HCT116 (cell line): ENCODE results near the gene MID1. TPM values are rescaled to one million over a fixed set of nuclear protein-coding genes. Genes with fewer than 3 reads are reported as not detected.

Experiments used
- ATAC-seq: fragments of 200-7000 bp; cut with Tn5 transposase; 2 replicates; pipeline ENCODE4 v1.9.1; 2020; ENCODE audit warnings: mild to moderate bottlenecking, moderate library complexity
- BruUV-seq: library from RNA; stranded (reverse); fragments of 400-500 nt; replicated peaks from 2 replicates; lab custom pipeline; 2021; lab: Mats Ljungman, UMichigan
- CTCF ChIA-PET: fragments of 300-600 bp; sonication (Branson Sonifier 250); formaldehyde crosslinking; loops from one replicate; lab custom pipeline; 2021; ENCODE audit warnings: antibody characterized with exemption; lab: Charles Lee
- POLR2A ChIA-PET: fragments of 300-600, 350-600 bp; sonication (Branson Sonifier 250); formaldehyde crosslinking; loops from one replicate; lab custom pipeline; 2021; ENCODE audit warnings: antibody characterized with exemption; lab: Charles Lee
- RAD21 ChIA-PET, 2 experiments: fragments of 300-600 bp; sonication (Branson Sonifier 250); formaldehyde crosslinking; loops; one replicate each; lab custom pipeline; 2023; ENCODE audit warnings: low total read pairs in 2 of 2; ENCODE audit not compliant: uncharacterized antibody in 2 of 2, unreplicated experiment in 2 of 2, low non-redundant PET in 1 of 2; lab: Charles Lee
- DNase-seq: peaks from one replicate; pipeline ENCODE4 v3.0.0-alpha.2; 2010; ENCODE audit warnings: low read depth, low spot score
- H2AFZ ChIP-seq: fragments of 200-600 bp; shearing (Covaris generic), sonication (generic); 2 replicates; pipeline ENCODE4 v1.6.1; 2017; ENCODE audit warnings: low read depth, mixed run types, mixed read lengths, antibody characterized with exemption, low read length; ENCODE audit not compliant: poor library complexity, severe bottlenecking
- H3K27ac ChIP-seq: 2 replicates; pipeline ENCODE4 v1.5.1; 2012; ENCODE audit warnings: low read depth, low read length
- H3K27me3 ChIP-seq: fragments of 200-600 bp; sonication (generic); 2 replicates; pipeline ENCODE4 v1.6.1; 2016; ENCODE audit warnings: mixed run types, low read length, mixed read lengths; ENCODE audit not compliant: insufficient read depth
- H3K36me3 ChIP-seq, 2 experiments: fragments of 200-500 bp in 1 of 2; fragments of 200-600 bp in 1 of 2; sonication (Bioruptor generic) in 1 of 2; sonication (generic) in 1 of 2; 2 replicates each; pipeline versions ENCODE4 v1.5.1 to v1.6.1; 2014 to 2016; ENCODE audit warnings: low read length in 2 of 2, inconsistent platforms in 1 of 2, mixed read lengths in 1 of 2, mixed run types in 1 of 2; ENCODE audit not compliant: insufficient read depth in 2 of 2, control insufficient read depth in 1 of 2
- H3K4me1 ChIP-seq, 2 experiments: fragments of 200-600 bp in 1 of 2; sonication (generic) in 1 of 2; 2 replicates each; pipeline versions ENCODE4 v1.5.1 to v1.6.1; 2012 to 2017; ENCODE audit warnings: low read length in 2 of 2, inconsistent platforms in 1 of 2, mild to moderate bottlenecking in 1 of 2, mixed read lengths in 1 of 2, mixed run types in 1 of 2, moderate library complexity in 1 of 2; ENCODE audit not compliant: insufficient read depth in 2 of 2, control insufficient read depth in 1 of 2
- H3K4me2 ChIP-seq: fragments of 200-600 bp; sonication (generic); 2 replicates; pipeline ENCODE4 v1.6.1; 2017; ENCODE audit warnings: mixed run types, low read length, mixed read lengths
- H3K4me3 ChIP-seq, 2 experiments: fragments of 200-600 bp in 1 of 2; sonication (generic) in 1 of 2; replicated peaks in 1 of 2; 2 replicates each; pipeline ENCODE4 v1.5.1; 2011 to 2016; ENCODE audit warnings: low read length in 2 of 2, control low read depth in 1 of 2, low read depth in 1 of 2, mild to moderate bottlenecking in 1 of 2, mixed read lengths in 1 of 2, mixed run types in 1 of 2
- H3K79me2 ChIP-seq: fragments of 200-600 bp; sonication (generic); 2 replicates; pipeline ENCODE4 v1.6.1; 2017; ENCODE audit warnings: mild to moderate bottlenecking, mixed run types, low read length, moderate library complexity, mixed read lengths; ENCODE audit not compliant: insufficient read depth
- H3K9ac ChIP-seq: fragments of 200-600 bp; sonication (generic); 2 replicates; pipeline ENCODE4 v1.6.1; 2016; ENCODE audit warnings: low read length, mixed read lengths
- H3K9me2 ChIP-seq: fragments of 200-600 bp; sonication (generic), shearing (Covaris generic); 2 replicates; pipeline ENCODE4 v1.6.1; 2017; ENCODE audit warnings: mixed run types, mild to moderate bottlenecking, moderate library complexity; ENCODE audit not compliant: insufficient read depth
- H3K9me3 ChIP-seq, 2 experiments: fragments of 200-500 bp in 1 of 2; fragments of 200-600 bp in 1 of 2; sonication (Bioruptor generic) in 1 of 2; sonication (generic) in 1 of 2; 2 replicates each; pipeline ENCODE4 v1.6.1; 2014 to 2017; ENCODE audit warnings: low read length in 2 of 2, mixed read lengths in 2 of 2, inconsistent platforms in 1 of 2, low read depth in 1 of 2, mild to moderate bottlenecking in 1 of 2, mixed run types in 1 of 2, moderate library complexity in 1 of 2; ENCODE audit not compliant: control insufficient read depth in 1 of 2, insufficient read depth in 1 of 2
- H4K20me1 ChIP-seq: fragments of 200-600 bp; sonication (generic), shearing (Covaris generic); 2 replicates; pipeline ENCODE4 v1.6.1; 2017; ENCODE audit warnings: mixed run types, mild to moderate bottlenecking, moderate library complexity; ENCODE audit not compliant: insufficient read depth
- ATF3 ChIP-seq: IDR thresholded peaks from 2 replicates; pipeline ENCODE4 v1.6.1; 2012
- CBX3 ChIP-seq: IDR thresholded peaks from 2 replicates; pipeline ENCODE4 v1.6.1; 2012; ENCODE audit warnings: low read depth
- CEBPB ChIP-seq: IDR thresholded peaks from 2 replicates; pipeline ENCODE4 v1.6.1; 2012; ENCODE audit warnings: low read depth
- FOSL1 ChIP-seq: IDR thresholded peaks from 2 replicates; pipeline ENCODE4 v1.6.1; 2012; ENCODE audit warnings: low read depth
- JUND ChIP-seq: IDR thresholded peaks from 2 replicates; pipeline ENCODE4 v1.6.1; 2012
- POLR2A ChIP-seq: IDR thresholded peaks from 2 replicates; pipeline ENCODE4 v1.7.0; 2011; ENCODE audit warnings: borderline replicate concordance; ENCODE audit not compliant: insufficient read depth, insufficient read length; ENCODE audit errors: extremely low read depth
- POLR2AphosphoS5 ChIP-seq: IDR thresholded peaks from 2 replicates; pipeline ENCODE4 v1.6.1; 2011; ENCODE audit warnings: mild to moderate bottlenecking, low read depth, low read length, moderate library complexity
- SIN3A ChIP-seq: IDR thresholded peaks from 2 replicates; pipeline ENCODE4 v1.6.1; 2012; ENCODE audit warnings: low read depth
- SP1 ChIP-seq: IDR thresholded peaks from 2 replicates; pipeline ENCODE4 v1.6.1; 2012; ENCODE audit warnings: low read depth
- SRF ChIP-seq: IDR thresholded peaks from 2 replicates; pipeline ENCODE4 v1.6.1; 2012; ENCODE audit warnings: low read depth
- TCF7L2 ChIP-seq: IDR thresholded peaks from 2 replicates; pipeline ENCODE4 v1.7.0; 2011; ENCODE audit warnings: borderline replicate concordance, inconsistent platforms; ENCODE audit not compliant: insufficient read depth, insufficient read length; ENCODE audit errors: extremely low read depth
- ZBTB33 ChIP-seq: IDR thresholded peaks from 2 replicates; pipeline ENCODE4 v1.6.1; 2011; ENCODE audit warnings: mild to moderate bottlenecking, low read length, moderate library complexity; ENCODE audit not compliant: insufficient replicate concordance; ENCODE audit errors: extremely low read depth
- ZNF274 ChIP-seq: fragments of 200-500 bp; sonication (Bioruptor generic); IDR thresholded peaks from 2 replicates; pipeline ENCODE4 v1.6.1; 2014; ENCODE audit warnings: mild to moderate bottlenecking, low read depth, low read length, inconsistent platforms
- intact Hi-C: fragments of 100-400 bp; cut with micrococcal nuclease; formaldehyde crosslinking; loops from 2 replicates; pipeline ENCODE4 v1.10.0; 2022
- total RNA-seq: library from RNA; stranded (reverse); gene quantifications from one replicate; pipeline ENCODE4 v1.2.1, GENCODE V29; 2021; ENCODE audit not compliant: unreplicated experiment

MID1 gene
- total RNA-seq, 1 experiment from 2014 or later, result 48.8 TPM

GRCh38 chrX:10634392-10635161, 14.2 kb upstream of the MID1 start (continued):
- TF ChIP-seq TCF7L2 (peak; percentile 83), POLR2AphosphoS5 (peak; percentile 24; the same call in 1 of the 2 replicates), ATF3 (peak; percentile 24; the same call in 1 of the 2 replicates)

- ChIA-PET POLR2A (no interaction called here), CTCF (no interaction called here), RAD21 (no interaction called here)
- peak overlapping the region in 1 of 2 experiments; percentile 42; a peak in 2 of 4 replicates for H3K4me3 ChIP-seq
- no peaks in the 10 kb centered on the region for H3K36me3 ChIP-seq
- DNase-seq, result peak; percentile 77
- H2AFZ ChIP-seq, result no peak overlapping the region
- BruUV-seq, result no TSS peak
- H3K79me2 ChIP-seq, result no peaks in the 10 kb centered on the region; the same call in 1 of the 2 replicates
- intact Hi-C loops, result loop anchor here (5.0 kb wide), 1 partner anchor 56 kb away; no protein-coding TSS in a partner anchor
- H3K4me2 ChIP-seq, result peak overlapping the region; percentile 72
- H3K9me3 ChIP-seq, result no peaks in the 10 kb centered on the region
- no peaks in the 10 kb centered on the region for H3K9me2 ChIP-seq
- peak overlapping the region; percentile 51 for H3K9ac ChIP-seq
- H3K27me3 ChIP-seq, result no peaks in the 10 kb centered on the region
- H3K4me1 ChIP-seq, result peaks cover 56 to 77% of the 10 kb centered on the region in 2 experiments
- peak; percentile 58 for ATAC-seq
- H4K20me1 ChIP-seq, result no peaks in the 10 kb centered on the region
- TF ChIP-seq ZBTB33 (no peak), CEBPB (peak; percentile 58), CBX3 (peak; percentile 56; the same call in 1 of the 2 replicates), TCF7L2 (peak; percentile 63), POLR2A (peak; percentile 7), SRF (peak; percentile 52; the same call in 1 of the 2 replicates), ZNF274 (no peak), JUND (peak; percentile 64), SP1 (peak; percentile 73), SIN3A (0 out of 2 replicates have a peak, but pooled peaks have one; percentile 26), FOSL1 (peak; percentile 63)
- TF ChIP-seq, all 23 proteins: peak for 9
- H3K27ac ChIP-seq, result peak overlapping the region; percentile 93
Measured at GRCh38 chrX:10633722-10634121, 13.3 kb upstream of the MID1 start.
